HG02884 (cell line): ENCODE measurements around the gene ZDHHC20.

Experiments used
- ATAC-seq: cut with Tn5 transposase; IDR thresholded peaks from one replicate; pipeline ENCODE4 v1.9.1; 2021; ENCODE audit warnings: mild to moderate bottlenecking, moderate library complexity; ENCODE audit not compliant: unreplicated experiment

ZDHHC20 gene

GRCh38 chr13:21362741-21363140 is 96.4 kb downstream of the ZDHHC20 start:
- no peak for ATAC-seq

DNA sequence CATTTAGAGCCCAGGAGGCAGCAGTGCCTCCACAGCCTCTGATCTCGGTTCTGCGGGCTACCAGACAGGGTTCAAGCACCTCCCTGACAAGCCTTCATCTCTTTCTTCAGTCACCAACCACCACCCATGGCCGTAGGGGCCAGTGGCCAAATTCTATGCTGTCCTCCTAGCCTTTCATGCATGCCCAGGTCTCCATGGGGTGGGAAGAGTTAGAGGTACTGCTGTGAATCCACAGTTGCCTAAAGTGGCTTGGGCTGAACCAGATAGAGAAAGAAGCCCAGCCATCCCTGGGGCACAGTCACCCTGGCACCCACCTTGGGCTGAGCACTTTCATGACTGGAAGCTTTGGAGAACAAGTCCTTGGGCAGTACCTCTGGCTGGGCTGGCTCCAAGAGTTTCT is 97.4 kb downstream of the ZDHHC20 start:
- ATAC-seq: no peak

DNA sequence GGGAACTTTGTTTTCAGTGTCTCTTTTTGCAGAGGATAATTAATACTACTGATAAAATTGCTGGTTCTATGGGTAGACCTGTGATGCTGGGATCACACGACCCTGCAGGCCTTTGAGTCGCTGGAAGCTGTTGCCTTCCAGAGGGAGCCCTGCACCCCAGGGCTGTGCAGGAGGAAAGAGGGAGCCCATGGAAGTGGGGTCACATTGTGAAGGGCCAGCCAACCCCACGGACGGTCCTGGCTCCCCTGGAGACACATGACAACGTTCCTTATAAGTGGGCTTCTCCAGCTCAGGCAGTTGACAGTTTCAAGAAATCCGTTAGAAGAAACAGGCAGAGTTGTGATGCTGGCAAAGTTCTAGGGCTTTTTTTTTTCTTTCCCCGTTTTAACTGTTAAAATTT is 98.0 kb downstream of the ZDHHC20 start:
- no peak for ATAC-seq

- no peak for ATAC-seq
These were observed 98.6 kb downstream of the ZDHHC20 start for GRCh38 chr13:21360463-21360862.

DNA sequence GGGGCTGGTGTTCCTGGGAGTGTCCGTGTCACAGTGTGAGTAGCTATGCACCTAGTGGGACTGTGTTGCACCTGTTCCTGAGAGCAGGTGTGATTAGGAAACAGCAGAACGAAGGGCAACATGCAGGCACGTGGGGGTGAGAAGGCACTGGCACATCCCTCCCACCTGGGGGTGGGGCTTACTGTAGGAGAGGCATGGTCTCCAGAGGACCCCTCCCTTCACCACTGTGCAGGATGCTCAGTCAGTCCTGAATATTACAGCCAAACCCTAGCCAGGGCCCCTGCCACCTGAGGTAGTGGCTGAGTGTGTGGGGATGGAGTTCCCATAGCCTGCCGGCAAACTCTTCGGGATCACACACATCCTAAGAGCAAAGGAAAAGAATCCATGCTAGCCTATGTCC is 99.2 kb downstream of the ZDHHC20 start:
- no peak for ATAC-seq

DNA sequence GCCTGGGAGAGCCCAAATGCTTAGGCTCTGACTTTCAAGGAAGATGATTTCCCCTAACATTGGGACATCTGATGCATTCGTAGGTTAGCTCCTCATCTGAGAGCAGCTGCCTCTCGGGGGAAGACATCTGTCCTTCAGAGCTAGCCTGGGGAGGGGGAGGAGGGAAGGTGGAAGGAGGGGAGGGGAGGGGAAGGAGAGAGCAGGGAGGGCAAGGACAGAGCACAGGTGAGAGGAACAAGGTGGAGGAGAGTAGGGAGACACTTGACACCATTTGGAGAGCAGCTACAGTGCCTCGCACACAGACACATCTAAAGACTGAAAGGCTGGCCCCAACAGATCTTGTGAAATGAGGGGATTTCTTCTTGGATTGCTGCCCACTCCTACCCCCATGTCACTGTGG is 103.8 kb downstream of the ZDHHC20 start:
- ATAC-seq: no peak

DNA sequence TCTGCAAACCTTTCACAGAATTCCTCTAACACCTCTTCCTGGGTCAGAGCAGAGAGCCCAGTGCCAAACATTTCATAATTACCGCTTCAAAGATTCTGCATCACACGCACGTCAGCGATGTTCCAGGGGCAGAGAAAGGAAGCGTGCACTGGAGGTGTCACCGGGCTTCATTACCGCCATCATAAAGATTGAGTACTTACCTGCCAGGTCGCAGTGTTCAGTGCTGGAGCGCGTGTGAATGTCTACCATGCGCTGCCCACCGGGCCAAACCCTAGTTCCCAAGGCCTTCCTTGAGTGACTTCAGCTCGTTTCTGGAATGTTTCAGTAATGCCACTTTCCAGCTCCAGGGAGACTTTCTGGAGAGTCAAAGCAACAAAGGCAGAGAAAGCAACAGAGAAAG is 104.4 kb downstream of the ZDHHC20 start:
- no peak for ATAC-seq

- ATAC-seq: no peak
These were observed 110.5 kb downstream of the ZDHHC20 start for GRCh38 chr13:21348488-21349120.

- ATAC-seq: no peak
These were observed 111.3 kb downstream of the ZDHHC20 start for GRCh38 chr13:21347753-21348318.

GRCh38 chr13:21344662-21345176 is 114.4 kb downstream of the ZDHHC20 start:
- ATAC-seq: no peak

GRCh38 chr13:21343659-21344058 is 115.4 kb downstream of the ZDHHC20 start:
- no peak for ATAC-seq

DNA sequence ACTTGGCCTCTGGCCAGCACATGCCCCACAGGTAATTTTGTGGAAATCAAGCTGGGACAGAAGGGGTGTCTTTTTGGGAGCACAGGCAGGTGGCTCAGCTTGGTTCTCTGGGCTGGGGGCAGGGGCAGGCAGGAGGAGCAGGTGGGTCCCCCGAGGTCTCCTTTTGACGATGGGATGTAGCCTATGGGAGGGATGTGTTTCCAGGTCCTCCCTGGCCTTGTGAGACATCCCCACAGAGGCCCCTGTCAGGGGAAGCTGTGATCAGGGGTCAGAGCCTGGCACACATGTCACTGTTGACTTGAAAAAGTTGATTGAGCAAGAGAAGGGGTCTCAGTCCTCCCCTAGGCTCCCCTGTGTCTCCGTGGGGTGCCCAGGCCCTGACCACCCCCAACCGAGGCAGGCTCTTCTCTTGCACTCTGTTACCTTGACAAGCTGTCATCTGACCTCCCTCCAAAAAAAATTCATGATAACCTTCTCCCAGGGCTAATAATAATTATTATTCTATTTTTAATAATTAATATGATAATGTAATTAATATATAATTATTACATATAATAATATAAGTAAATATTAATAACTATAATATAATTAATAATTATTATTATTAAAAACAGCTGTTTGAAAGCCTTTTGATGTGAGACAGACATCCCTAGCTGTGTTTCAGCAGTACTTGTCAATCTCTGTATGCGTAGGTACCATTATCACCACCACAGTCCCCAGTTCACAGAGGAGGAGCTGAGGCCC is 116.2 kb downstream of the ZDHHC20 start:
- no peak for ATAC-seq

GRCh38 chr13:21341637-21342422 is 117.3 kb downstream of the ZDHHC20 start:
- no peak for ATAC-seq

DNA sequence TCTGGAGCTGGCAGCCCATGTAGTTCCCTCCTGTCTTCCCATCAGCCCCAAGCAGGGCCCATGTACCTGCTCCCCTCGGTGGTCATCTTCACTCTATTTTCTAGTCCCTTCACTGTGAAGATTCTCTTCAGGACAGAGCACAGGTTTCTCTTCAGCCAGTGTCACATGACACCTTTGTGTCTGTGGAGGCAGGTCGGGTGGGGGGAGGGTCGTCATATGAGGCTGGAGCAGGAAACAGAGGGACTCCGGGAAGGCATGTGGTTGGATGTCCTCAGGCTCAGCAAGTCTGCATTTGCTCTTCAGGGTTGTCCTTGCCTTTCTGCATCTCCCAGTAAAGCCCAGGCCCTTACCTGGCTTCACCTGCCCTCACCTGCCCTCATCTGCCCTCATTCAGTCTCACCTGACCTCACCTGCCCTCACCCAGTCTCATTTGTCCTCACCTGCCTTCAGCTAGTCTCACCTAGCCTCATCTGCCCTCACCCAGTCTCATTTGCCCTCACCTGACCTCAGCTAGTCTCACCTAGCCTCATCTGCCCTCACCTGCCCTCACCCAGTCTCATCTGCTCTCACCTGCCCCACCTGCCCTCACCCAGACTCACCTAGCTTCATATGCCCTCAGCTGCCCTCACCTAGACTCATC is 120.3 kb downstream of the ZDHHC20 start:
- no peak for ATAC-seq

DNA sequence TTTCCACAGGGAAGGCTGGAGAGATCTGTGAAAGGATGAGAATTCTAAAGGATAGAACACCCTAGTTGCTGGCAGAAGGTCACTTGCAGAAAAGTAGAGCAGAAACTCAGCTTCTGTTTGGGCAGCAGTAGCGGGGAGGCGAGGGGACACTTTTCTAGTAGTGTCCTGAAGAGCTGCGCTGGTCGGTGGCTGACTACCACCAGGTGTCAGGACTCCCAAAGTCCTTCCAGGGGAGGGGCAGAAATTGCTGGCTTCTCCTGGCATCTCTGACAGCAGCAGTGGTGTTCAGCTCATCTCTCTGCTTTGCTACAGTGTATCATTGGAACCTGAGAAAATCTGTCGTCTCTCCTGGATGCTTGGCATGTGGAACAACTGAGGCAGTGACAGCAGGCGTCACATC is 120.9 kb downstream of the ZDHHC20 start:
- ATAC-seq: no peak

- ATAC-seq: no peak
These were observed 122.3 kb downstream of the ZDHHC20 start for GRCh38 chr13:21336609-21337349.

GRCh38 chr13:21333186-21333585 is 125.9 kb downstream of the ZDHHC20 start:
- no peak for ATAC-seq

DNA sequence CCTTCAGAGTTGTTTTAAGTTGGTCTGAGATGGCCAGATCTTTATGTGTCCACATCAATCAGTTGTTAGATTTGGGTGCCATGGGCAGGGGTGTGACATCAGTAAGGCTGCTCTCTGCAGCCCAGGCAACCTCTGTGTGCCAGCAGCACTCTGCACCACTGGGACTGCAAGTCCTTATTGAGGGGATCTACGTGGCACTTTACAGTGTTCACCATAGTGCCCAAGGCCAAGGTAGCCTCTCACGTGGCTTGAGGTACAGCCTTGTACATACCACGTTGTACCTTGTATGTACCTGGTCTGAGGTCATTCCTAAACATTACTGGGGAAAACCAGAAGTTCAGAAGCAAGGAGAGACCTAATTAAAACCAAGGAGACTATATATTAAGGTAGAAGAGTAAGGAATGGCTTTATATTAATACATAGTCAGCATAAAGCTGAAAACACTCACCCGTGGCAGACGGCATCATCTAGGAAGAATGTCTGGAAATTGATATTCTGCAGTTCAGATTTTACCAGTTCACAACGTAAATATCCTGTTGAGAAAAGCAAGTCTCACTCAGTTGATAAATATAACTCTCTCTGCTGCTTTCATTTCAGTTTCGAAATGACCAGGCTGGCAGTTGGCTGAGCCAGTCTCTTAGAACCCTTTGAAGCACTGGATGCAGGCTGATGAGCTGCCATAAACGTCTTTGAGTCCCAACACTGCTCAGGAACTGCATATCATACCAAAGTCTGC is 128.8 kb downstream of the ZDHHC20 start:
- peak; percentile 80 for ATAC-seq

- no peak for ATAC-seq
These were observed 130.1 kb downstream of the ZDHHC20 start for GRCh38 chr13:21328836-21329477.
